Daoy (cell line): ENCODE measurements around the gene ZBTB44. TPM values are rescaled to one million over a fixed set of nuclear protein-coding genes. Genes with fewer than 3 reads are reported as not detected.

Source experiments
- DNase-seq: peaks from one replicate; pipeline ENCODE4 v3.0.0-alpha.2; 2015; ENCODE audit warnings: low read depth
- total RNA-seq: library from RNA; depleted of rRNA; stranded (reverse); fragments of >200 nt; shearing (Covaris generic); gene quantifications from 2 replicates; pipeline ENCODE4 v1.2.3, GENCODE V29; 2014; rRNA removed

The ZBTB44 gene
- total RNA-seq, 1 experiment from 2014 or later, result 17.4 TPM

DNA sequence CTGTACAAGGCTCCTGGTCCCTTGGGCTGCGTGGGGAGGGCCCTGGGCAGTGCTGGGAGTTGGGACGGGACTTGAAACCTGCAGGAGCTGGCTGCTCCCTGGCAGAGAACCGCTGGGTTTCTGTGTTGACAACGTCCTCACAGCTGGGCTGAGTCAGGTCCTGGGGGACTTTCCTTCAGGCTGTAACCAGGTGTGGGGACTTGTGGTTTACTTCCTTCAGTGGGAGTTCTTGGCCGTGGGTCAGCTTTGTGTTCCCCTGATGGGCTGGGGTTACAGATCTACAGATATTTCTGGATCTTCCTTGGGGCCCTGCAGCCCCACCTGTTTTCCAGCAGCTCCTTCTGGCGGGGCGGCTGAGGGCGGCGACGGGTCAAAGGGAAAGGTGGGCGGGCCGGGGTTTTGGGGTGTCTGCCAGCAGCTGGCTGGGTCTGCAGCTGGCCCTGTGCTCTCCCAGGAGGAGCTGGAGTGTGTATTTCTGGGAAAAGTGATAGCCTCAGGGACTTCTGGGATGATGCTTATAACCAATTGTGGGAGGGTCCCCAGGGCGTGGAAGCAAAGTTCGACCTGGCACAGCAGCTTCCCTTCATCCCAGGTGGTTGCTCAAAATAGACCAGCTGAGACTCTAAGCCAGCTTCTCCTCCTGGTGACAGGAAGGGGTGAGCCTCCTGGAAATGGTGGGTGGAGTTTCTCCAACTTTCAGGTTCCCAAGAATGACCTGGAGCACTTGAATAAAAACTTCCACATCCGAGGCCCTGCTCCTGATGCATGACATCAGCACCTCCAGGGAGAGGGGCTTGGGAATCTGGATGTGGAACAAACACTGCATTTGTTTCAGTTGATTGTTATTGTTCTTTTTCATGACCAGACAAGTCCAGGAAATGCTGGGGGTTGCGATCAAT lies 136.0 kb downstream of the ZBTB44 start:
- no peak for DNase-seq

DNA sequence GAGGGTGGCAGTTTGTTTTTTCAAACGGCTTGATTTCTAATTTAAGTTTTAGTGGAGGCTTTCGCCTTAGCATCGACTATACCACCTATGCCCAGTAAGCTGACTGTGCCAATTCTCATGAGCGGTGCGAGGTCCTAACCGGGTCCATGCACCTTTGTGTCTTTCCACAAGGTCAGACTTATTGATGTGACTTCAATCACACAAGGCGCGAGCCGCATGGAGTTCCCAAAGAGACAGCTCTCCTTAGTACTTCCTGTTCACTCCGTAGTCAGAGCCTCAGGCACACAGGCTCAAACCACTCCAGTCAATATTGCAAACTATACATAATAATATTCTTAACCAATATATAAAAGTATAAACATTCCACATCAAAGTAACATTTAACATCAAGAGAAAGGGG lies 136.9 kb downstream of the ZBTB44 start:
- no peak for DNase-seq

Other genes starting within 250 kb of the ZBTB44 start
- 94.6 and 103 TPM in 2 replicates for gene APLP2, start 245.0 kb downstream of the ZBTB44 start, total RNA-seq
- not detected in 2 replicates for gene ST14, start 155.1 kb downstream of the ZBTB44 start, total RNA-seq
- not detected in 2 replicates for gene ADAMTS8, start 113.7 kb upstream of the ZBTB44 start, total RNA-seq
- 9.0 and 12.0 TPM in 2 replicates for gene ADAMTS15, start 133.7 kb upstream of the ZBTB44 start, total RNA-seq